Activated naive CD4-positive, alpha-beta T cell treated with anti-CD3 and anti-CD28 coated beads for 36 hours (primary cell): ENCODE results near the gene STOM. TPM values are rescaled to one million over a fixed set of nuclear protein-coding genes. Genes with fewer than 3 reads are reported as not detected.

ENCODE experiments used
- CTCF ChIA-PET: fragments of 350-600 bp; sonication (Branson Sonifier 250); formaldehyde crosslinking; loops from one replicate; lab custom pipeline; 2021; ENCODE audit warnings: antibody characterized with exemption; lab: Charles Lee
- DNase-seq: peaks from one replicate; pipeline ENCODE4 v3.0.0-alpha.2; 2020
- H3K27ac Mint-ChIP-seq: one replicate; pipeline ENCODE4 v1.8.0; 2021; ENCODE audit warnings: mild to moderate bottlenecking, mixed read lengths
- H3K27me3 Mint-ChIP-seq: one replicate; pipeline ENCODE4 v1.8.0; 2021; ENCODE audit warnings: low read depth, mixed read lengths
- H3K36me3 Mint-ChIP-seq: one replicate; pipeline ENCODE4 v1.8.0; 2021; ENCODE audit warnings: low read depth, mixed read lengths
- H3K4me1 Mint-ChIP-seq: one replicate; pipeline ENCODE4 v1.8.0; 2021; ENCODE audit warnings: low read depth, mixed read lengths
- H3K4me3 Mint-ChIP-seq: one replicate; pipeline ENCODE4 v1.8.0; 2021; ENCODE audit warnings: mild to moderate bottlenecking, moderate library complexity, mixed read lengths
- H3K9me3 Mint-ChIP-seq: one replicate; pipeline ENCODE4 v1.8.0; 2021; ENCODE audit warnings: mixed read lengths
- intact Hi-C: fragments of 100-400 bp; cut with micrococcal nuclease; formaldehyde crosslinking; loops from one replicate; pipeline ENCODE4 v1.15.1; 2023
- total RNA-seq, 2 experiments: library from RNA; stranded (reverse); gene quantifications; one replicate each; pipeline ENCODE4 v1.2.3, GENCODE V29; 2021

The STOM gene
- total RNA-seq, 2 experiments from 2014 or later = 34.0 to 37.7 TPM

- intact Hi-C loops = no loop called here
- Mint-ChIP-seq H3K9me3 (no peaks in the 10 kb centered on the region), H3K27me3 (no peaks in the 10 kb centered on the region), H3K36me3 (no peaks in the 10 kb centered on the region), H3K4me1 (peaks cover 9% of the 10 kb centered on the region), H3K27ac (no peak overlapping the region), H3K4me3 (no peak overlapping the region)
- CTCF ChIA-PET = interaction anchor here (0.8 to 10.6 kb wide), 4 partner anchors 17 to 209 kb away, joined by 3 to 315 read pairs (median 3); no protein-coding TSS in a partner anchor
- DNase-seq = no peak
Measured at GRCh38 chr9:121316378-121316777, 53.7 kb downstream of the STOM start.

GRCh38 chr9:121313458-121314152, 56.4 kb downstream of the STOM start:
- DNase-seq = no peak
- no peaks in the 10 kb centered on the region for H3K4me1 Mint-ChIP-seq
- CTCF ChIA-PET = interaction anchor here (0.6 to 10.6 kb wide), 4 partner anchors 73 to 100 kb away, joined by 3 to 315 read pairs (median 4); no protein-coding TSS in a partner anchor
- no peaks in the 10 kb centered on the region for H3K36me3 Mint-ChIP-seq
- no peaks in the 10 kb centered on the region for H3K27me3 Mint-ChIP-seq
- no peak overlapping the region for H3K27ac Mint-ChIP-seq
- intact Hi-C loops = no loop called here
- no peak overlapping the region for H3K4me3 Mint-ChIP-seq
- no peaks in the 10 kb centered on the region for H3K9me3 Mint-ChIP-seq

GRCh38 chr9:121312169-121312568, 57.9 kb downstream of the STOM start:
- H3K4me1 Mint-ChIP-seq = no peaks in the 10 kb centered on the region
- H3K27ac Mint-ChIP-seq = no peak overlapping the region
- intact Hi-C loops = no loop called here
- H3K36me3 Mint-ChIP-seq = no peaks in the 10 kb centered on the region
- H3K9me3 Mint-ChIP-seq = no peaks in the 10 kb centered on the region
- no peak overlapping the region for H3K4me3 Mint-ChIP-seq
- H3K27me3 Mint-ChIP-seq = no peaks in the 10 kb centered on the region
- CTCF ChIA-PET = no interaction called here
- DNase-seq = no peak

GRCh38 chr9:121310571-121310970, 59.5 kb downstream of the STOM start:
- intact Hi-C loops = no loop called here
- CTCF ChIA-PET = interaction anchor here (0.5 to 1.7 kb wide), 2 partner anchors 9 to 10 kb away, joined by 4 to 10 read pairs; no protein-coding TSS in a partner anchor
- no peak for DNase-seq
- Mint-ChIP-seq H3K27me3 (no peaks in the 10 kb centered on the region), H3K4me3 (no peak overlapping the region), H3K4me1 (no peaks in the 10 kb centered on the region), H3K36me3 (no peaks in the 10 kb centered on the region), H3K27ac (no peak overlapping the region), H3K9me3 (no peaks in the 10 kb centered on the region)

GRCh38 chr9:121309833-121310425, 60.1 kb downstream of the STOM start:
- Mint-ChIP-seq H3K4me3 (no peak overlapping the region), H3K4me1 (no peaks in the 10 kb centered on the region), H3K27me3 (no peaks in the 10 kb centered on the region), H3K9me3 (no peaks in the 10 kb centered on the region), H3K36me3 (no peaks in the 10 kb centered on the region), H3K27ac (no peak overlapping the region)
- intact Hi-C loops = no loop called here
- CTCF ChIA-PET = interaction anchor here (1.7 kb wide), 1 partner anchor 9 kb away, joined by 10 read pairs; no protein-coding TSS in a partner anchor
- DNase-seq = no peak

- DNase-seq = no peak
- Mint-ChIP-seq H3K36me3 (no peaks in the 10 kb centered on the region), H3K27ac (no peak overlapping the region), H3K4me3 (no peak overlapping the region), H3K4me1 (no peaks in the 10 kb centered on the region), H3K27me3 (no peaks in the 10 kb centered on the region), H3K9me3 (no peaks in the 10 kb centered on the region)
- intact Hi-C loops = no loop called here
- CTCF ChIA-PET = interaction anchor here (1.7 kb wide), 1 partner anchor 10 kb away, joined by 10 read pairs; no protein-coding TSS in a partner anchor
Measured at GRCh38 chr9:121309171-121309570, 60.9 kb downstream of the STOM start.

GRCh38 chr9:121308765-121309164, 61.3 kb downstream of the STOM start:
- Mint-ChIP-seq H3K27me3 (no peaks in the 10 kb centered on the region), H3K4me1 (no peaks in the 10 kb centered on the region), H3K4me3 (no peak overlapping the region), H3K9me3 (no peaks in the 10 kb centered on the region), H3K27ac (no peak overlapping the region), H3K36me3 (no peaks in the 10 kb centered on the region)
- CTCF ChIA-PET = interaction anchor here (1.7 kb wide), 1 partner anchor 11 kb away, joined by 10 read pairs; no protein-coding TSS in a partner anchor
- intact Hi-C loops = no loop called here
- no peak for DNase-seq

- Mint-ChIP-seq H3K36me3 (no peaks in the 10 kb centered on the region), H3K27ac (no peak overlapping the region), H3K27me3 (no peaks in the 10 kb centered on the region), H3K4me3 (no peak overlapping the region), H3K9me3 (no peaks in the 10 kb centered on the region), H3K4me1 (no peaks in the 10 kb centered on the region)
- intact Hi-C loops = no loop called here
- CTCF ChIA-PET = interaction anchor here (1.0 kb wide), 1 partner anchor 12 kb away, joined by 5 read pairs; no protein-coding TSS in a partner anchor
- DNase-seq = no peak
Measured at GRCh38 chr9:121307976-121308375, 62.1 kb downstream of the STOM start.

- CTCF ChIA-PET = interaction anchor here (0.9 to 1.2 kb wide), 2 partner anchors 14 kb away, joined by 3 read pairs; no protein-coding TSS in a partner anchor
- no peak for DNase-seq
- peaks cover 3% of the 10 kb centered on the region for H3K27me3 Mint-ChIP-seq
- no peaks in the 10 kb centered on the region for H3K9me3 Mint-ChIP-seq
- intact Hi-C loops = no loop called here
- no peaks in the 10 kb centered on the region for H3K36me3 Mint-ChIP-seq
- no peak overlapping the region for H3K27ac Mint-ChIP-seq
- H3K4me1 Mint-ChIP-seq = peaks cover 4% of the 10 kb centered on the region
- H3K4me3 Mint-ChIP-seq = no peak overlapping the region
Measured at GRCh38 chr9:121305269-121305994, 64.6 kb downstream of the STOM start.

GRCh38 chr9:121304707-121305106, 65.3 kb downstream of the STOM start:
- Mint-ChIP-seq H3K27me3 (peaks cover 8% of the 10 kb centered on the region), H3K4me3 (no peak overlapping the region), H3K27ac (no peak overlapping the region)

GRCh38 chr9:121303456-121304451, 66.3 kb downstream of the STOM start:
- H3K36me3 Mint-ChIP-seq = no peaks in the 10 kb centered on the region
- intact Hi-C loops = no loop called here
- H3K27me3 Mint-ChIP-seq = peaks cover 10% of the 10 kb centered on the region
- H3K27ac Mint-ChIP-seq = no peak overlapping the region
- DNase-seq = no peak
- no peak overlapping the region for H3K4me3 Mint-ChIP-seq
- peaks cover 15% of the 10 kb centered on the region for H3K4me1 Mint-ChIP-seq
- CTCF ChIA-PET = interaction anchor here (1.2 kb wide), 1 partner anchor 16 kb away, joined by 3 read pairs; no protein-coding TSS in a partner anchor
- H3K9me3 Mint-ChIP-seq = no peaks in the 10 kb centered on the region

More at GRCh38 chr9:121304707-121305106, 65.3 kb downstream of the STOM start:
- intact Hi-C loops = no loop called here
- no peak for DNase-seq
- H3K36me3 Mint-ChIP-seq = no peaks in the 10 kb centered on the region
- CTCF ChIA-PET = interaction anchor here (1.2 kb wide), 1 partner anchor 15 kb away, joined by 3 read pairs; no protein-coding TSS in a partner anchor
- H3K9me3 Mint-ChIP-seq = no peaks in the 10 kb centered on the region
- H3K4me1 Mint-ChIP-seq = peaks cover 9% of the 10 kb centered on the region
